Ascending aorta (tissue), 2 donors: ENCODE measurements around the gene PDCD10. TPM values are rescaled to one million over a fixed set of nuclear protein-coding genes. Genes with fewer than 3 reads are reported as not detected.

Experiments
- DNase-seq, 2 donors: peaks; one replicate each; pipeline ENCODE4 v3.0.0-alpha.2; 2019; ENCODE audit warnings: low spot score in 2 of 2
- H3K27ac ChIP-seq, 2 donors: fragments of 200-600 bp; sonication (generic); one replicate each; pipeline ENCODE4 v1.5.1; 2016 to 2017; ENCODE audit warnings: mild to moderate bottlenecking in 1 of 2
- H3K27me3 ChIP-seq: fragments of 200-600 bp; sonication (generic); one replicate; pipeline ENCODE4 v1.5.1; 2017
- H3K36me3 ChIP-seq, 2 donors: fragments of 200-600 bp; sonication (generic); one replicate each; pipeline ENCODE4 v1.5.1; 2016
- H3K4me1 ChIP-seq, 2 donors: fragments of 200-600 bp; sonication (generic); one replicate each; pipeline ENCODE4 v1.5.1; 2016 to 2017; ENCODE audit warnings: mild to moderate bottlenecking in 1 of 2
- H3K4me3 ChIP-seq, 2 donors: fragments of 200-600 bp; sonication (generic); one replicate each; pipeline ENCODE4 v1.5.1; 2016 to 2017; ENCODE audit warnings: mild to moderate bottlenecking in 1 of 2
- H3K9me3 ChIP-seq, 2 donors: fragments of 200-600 bp; sonication (generic); one replicate each; pipeline ENCODE4 v1.5.1; 2016
- intact Hi-C: fragments of 100-400 bp; cut with DNase I; formaldehyde crosslinking; loops from one replicate; pipeline ENCODE4 v1.15.1; 2023
- total RNA-seq: library from RNA; depleted of rRNA; stranded (reverse); fragments of >200 nt; gene quantifications from one replicate; pipeline ENCODE4 v1.1.0, GENCODE V29; 2016
- TF ChIP-seq, protein P1 (sequence below), 3 experiments: fragments of 200-600 bp in 2 of 3; fragments of 450-650 bp in 1 of 3; sonication (generic) in 2 of 3; IDR thresholded peaks; one replicate each; pipeline ENCODE4 v1.5.1; 2016 to 2019; ENCODE audit warnings: antibody characterized with exemption in 3 of 3, mild to moderate bottlenecking in 1 of 3, moderate library complexity in 1 of 3

The PDCD10 gene
- total RNA-seq, 1 donor from 2014 or later: 55.6 TPM

DNA sequence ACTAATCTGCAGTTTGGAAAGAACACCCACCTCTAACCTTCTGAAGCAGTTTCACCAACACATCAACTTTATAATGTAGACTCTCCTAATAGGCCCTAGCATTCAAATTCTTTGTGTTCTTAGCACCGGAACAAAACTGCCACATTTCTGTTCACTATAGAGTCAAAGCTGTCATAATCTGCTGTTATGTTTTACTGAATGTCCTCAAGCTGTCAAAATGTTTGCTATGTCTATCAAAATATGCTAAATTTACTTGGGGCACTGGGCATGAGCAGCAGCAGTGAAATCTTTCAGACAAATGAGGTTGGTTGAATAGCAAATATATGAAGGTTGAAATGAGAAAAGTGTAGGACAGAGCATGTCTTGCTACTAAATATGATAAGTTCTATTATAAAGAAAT lies 82.9 kb downstream of the PDCD10 start:
- TF ChIP-seq, protein P1, sequence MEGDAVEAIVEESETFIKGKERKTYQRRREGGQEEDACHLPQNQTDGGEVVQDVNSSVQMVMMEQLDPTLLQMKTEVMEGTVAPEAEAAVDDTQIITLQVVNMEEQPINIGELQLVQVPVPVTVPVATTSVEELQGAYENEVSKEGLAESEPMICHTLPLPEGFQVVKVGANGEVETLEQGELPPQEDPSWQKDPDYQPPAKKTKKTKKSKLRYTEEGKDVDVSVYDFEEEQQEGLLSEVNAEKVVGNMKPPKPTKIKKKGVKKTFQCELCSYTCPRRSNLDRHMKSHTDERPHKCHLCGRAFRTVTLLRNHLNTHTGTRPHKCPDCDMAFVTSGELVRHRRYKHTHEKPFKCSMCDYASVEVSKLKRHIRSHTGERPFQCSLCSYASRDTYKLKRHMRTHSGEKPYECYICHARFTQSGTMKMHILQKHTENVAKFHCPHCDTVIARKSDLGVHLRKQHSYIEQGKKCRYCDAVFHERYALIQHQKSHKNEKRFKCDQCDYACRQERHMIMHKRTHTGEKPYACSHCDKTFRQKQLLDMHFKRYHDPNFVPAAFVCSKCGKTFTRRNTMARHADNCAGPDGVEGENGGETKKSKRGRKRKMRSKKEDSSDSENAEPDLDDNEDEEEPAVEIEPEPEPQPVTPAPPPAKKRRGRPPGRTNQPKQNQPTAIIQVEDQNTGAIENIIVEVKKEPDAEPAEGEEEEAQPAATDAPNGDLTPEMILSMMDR (IDR thresholded peaks at IDR 0.05): no peak
- DNase-seq: no peak

DNA sequence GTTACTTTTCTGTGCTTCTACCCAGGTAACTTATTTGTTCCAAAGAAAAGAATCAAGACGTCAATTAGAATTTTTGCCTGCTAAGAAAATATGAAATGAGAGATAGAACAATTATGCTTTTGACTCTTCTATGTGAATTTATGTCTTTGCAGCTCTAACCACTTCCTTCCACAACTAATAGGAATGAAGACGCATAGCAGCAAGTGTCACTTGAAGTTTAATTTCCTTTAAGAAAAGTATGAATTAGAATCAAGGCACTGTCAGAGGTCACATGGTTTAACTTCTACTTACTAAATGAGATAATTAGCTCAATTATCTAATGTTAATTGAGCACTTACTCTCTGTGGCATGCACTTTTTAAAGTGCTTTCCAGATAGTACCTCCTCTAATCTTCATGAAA lies 84.2 kb downstream of the PDCD10 start:
- H3K4me3 ChIP-seq: no peak overlapping the region
- no peaks in the 10 kb centered on the region for H3K9me3 ChIP-seq
- intact Hi-C loops: no loop called here
- DNase-seq: no peak
- no peaks in the 10 kb centered on the region for H3K36me3 ChIP-seq
- TF ChIP-seq, protein P1 (IDR thresholded peaks at IDR 0.05): no peak
- no peak overlapping the region for H3K27ac ChIP-seq
- no peaks in the 10 kb centered on the region for H3K27me3 ChIP-seq
- H3K4me1 ChIP-seq: no peaks in the 10 kb centered on the region

More for the DNA sequence above, 82.9 kb downstream of the PDCD10 start:
- Histone ChIP-seq H3K4me3 (no peak overlapping the region), H3K27ac (no peak overlapping the region), H3K27me3 (no peaks in the 10 kb centered on the region), H3K9me3 (no peaks in the 10 kb centered on the region), H3K4me1 (no peaks in the 10 kb centered on the region), H3K36me3 (no peaks in the 10 kb centered on the region)
- intact Hi-C loops: no loop called here

- Histone ChIP-seq H3K27me3 (no peaks in the 10 kb centered on the region), H3K4me3 (no peak overlapping the region), H3K9me3 (peaks cover 0 to 6% of the 10 kb centered on the region in 2 donors), H3K27ac (no peak overlapping the region), H3K36me3 (no peaks in the 10 kb centered on the region), H3K4me1 (no peaks in the 10 kb centered on the region)
- no peak for DNase-seq
- TF ChIP-seq, protein P1 (IDR thresholded peaks at IDR 0.05): no peak
- intact Hi-C loops: no loop called here
These were observed 84.9 kb downstream of the PDCD10 start for GRCh38 chr3:167649746-167650145.

DNA sequence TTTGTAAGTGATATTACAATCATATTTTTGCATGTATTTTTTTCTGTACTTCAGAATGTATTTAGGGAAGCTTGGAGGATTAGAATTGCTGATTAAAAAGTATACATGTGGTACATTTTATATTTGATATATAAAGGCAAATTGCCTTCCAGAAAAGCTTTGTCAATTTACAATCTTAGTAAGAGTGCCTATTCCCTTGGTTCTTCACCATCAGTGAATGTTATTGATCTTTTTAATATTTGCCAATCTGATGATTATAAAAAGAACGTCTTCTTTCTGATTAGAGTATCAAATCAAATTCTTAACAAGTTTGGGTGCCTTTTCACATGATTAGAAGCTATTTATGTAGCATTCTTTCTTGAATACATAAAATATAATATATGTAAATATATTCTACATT lies 90.1 kb downstream of the PDCD10 start:
- no peak overlapping the region for H3K27ac ChIP-seq
- no peaks in the 10 kb centered on the region for H3K27me3 ChIP-seq
- TF ChIP-seq, protein P1 (IDR thresholded peaks at IDR 0.05): no peak
- no peaks in the 10 kb centered on the region for H3K4me1 ChIP-seq
- no peak for DNase-seq
- H3K36me3 ChIP-seq: no peaks in the 10 kb centered on the region
- intact Hi-C loops: no loop called here
- H3K9me3 ChIP-seq: peaks cover 0 to 13% of the 10 kb centered on the region in 2 donors
- H3K4me3 ChIP-seq: no peak overlapping the region

Other genes with a start within 250 kb of the PDCD10 start
- gene WDR49, start 81.0 kb downstream of the PDCD10 start, total RNA-seq: not detected
- gene SERPINI1, start 829 bp upstream of the PDCD10 start, total RNA-seq: 6.3 TPM